CD4-positive, alpha-beta T cell treated with Interleukin-12 subunit alpha and Interleukin-12 subunit beta, for 1 hour (primary cell): ENCODE results near the gene LRP1B.

Experiments used
- DNase-seq: peaks from one replicate; pipeline ENCODE4 v3.0.0-alpha.2; 2020

Gene LRP1B

DNA sequence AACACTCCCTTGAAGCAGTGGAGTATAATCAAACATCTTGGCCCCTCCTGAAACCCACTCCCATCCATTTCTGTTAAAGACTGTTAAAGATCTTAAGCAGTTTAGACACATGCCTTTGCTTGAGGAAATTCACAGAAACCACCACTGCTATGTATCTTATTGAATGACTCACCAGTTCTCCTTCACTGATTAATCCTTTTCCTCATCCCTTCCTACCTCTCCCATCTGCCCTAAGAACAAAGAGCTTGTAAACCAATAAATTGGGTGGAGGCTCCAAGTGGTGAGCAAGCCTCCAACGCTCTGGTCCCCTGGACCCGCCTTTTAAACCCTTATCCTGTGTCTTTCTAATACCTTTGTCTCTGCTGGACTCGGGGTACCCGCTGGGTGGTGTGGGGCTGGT, 746.1 kb downstream of the LRP1B start:
- DNase-seq: no peak

DNA sequence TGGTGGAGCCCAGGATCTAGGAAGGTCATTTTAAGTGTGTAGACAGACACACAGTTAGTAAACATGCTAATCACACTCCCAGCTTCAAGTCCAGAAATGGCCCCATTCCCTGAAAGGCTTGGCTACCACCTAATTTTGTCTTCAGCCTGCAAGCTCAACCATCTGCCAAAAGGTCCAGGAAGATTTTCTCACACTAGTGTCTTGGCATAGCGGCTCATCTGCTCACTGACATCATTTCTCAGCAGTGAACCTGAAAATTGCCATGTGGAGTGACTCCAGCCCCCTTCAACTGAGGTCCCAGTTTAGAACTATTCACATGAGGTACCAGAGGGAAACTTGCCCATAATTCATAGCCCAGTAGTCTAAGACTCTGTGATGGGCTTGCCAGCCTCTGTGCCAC, 748.9 kb downstream of the LRP1B start:
- no peak for DNase-seq

DNA sequence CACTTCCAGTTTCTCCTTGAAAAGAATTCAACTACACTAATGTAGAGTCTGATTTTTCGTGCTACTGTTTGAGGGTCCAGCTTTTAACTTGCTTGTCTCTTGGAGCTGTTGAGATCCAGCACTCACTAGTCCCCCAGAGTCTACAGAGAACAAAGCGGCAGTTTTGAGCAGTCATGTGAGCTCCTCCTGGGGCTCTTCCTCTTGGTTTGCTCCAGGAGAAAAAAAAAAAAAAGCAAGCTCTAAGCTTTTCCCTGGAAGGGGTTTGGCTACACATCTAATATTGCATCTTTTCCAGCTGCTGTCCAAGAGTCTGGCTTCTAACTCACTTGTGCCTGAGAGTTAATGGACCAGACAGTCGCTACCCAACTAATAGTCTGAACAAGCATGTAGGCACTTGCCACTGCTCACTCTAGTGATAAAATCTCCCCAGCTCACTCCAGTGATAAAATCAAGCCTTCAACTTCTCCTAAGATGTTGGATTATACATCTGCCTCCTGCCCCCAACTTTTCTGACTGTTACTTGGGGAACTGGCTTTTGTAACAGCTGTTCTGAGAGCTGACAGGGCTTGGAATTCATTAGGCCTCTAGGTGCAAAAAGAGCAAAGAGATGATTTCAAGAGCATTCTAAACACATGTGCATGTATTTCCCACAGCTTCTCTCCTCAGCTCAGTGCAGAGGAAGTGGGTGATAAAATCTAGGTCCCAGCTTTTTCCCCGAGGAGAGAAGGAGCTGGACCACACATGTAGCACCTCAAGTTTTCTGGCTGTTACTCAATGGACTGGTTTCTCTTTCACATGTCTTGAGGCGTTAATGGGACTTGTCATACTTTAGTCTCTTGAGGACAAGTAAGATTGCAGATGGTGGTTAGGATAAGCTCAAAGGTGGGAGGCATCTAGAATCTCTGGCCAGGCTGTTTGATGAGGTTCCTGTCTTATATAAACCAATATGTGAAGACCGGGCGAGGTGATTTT, 750.5 kb downstream of the LRP1B start:
- DNase-seq: no peak

DNA sequence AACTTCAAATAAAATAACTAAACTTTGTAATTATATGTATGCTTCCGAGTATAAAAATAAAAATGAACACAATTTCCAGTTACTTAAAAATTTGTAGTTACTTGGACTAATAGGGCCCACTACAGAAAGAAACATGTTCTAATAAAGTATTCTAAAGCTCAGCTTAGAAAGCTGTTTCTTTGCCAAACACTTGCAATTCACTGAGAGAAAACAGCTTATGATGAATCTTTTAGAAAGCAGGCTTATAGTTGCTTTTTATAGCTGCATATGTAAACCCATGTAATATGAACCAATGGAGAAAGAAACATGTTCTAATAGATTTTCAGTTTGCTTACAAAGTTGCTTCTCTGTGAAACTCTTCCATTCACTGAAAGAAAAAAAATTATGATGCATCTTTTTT, 766.0 kb downstream of the LRP1B start:
- DNase-seq: no peak

DNA sequence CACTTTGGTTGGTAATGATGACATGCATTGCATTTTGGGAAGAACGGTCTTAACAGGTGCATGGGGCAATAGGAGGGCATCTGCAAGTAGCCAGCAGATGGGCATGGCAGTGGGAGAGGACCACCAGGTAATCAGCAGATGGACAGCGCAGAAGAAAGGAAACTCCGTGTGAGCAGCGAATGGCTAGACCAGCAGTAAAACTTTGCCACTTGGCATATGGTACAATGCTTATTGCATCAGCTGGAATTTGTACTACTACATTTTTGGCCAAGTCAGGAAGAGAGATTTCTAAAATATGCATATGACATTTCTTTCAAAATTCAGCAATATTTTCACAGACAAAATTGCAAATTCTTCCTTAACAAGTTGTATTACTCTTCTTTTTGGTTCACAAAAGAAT, 768.5 kb downstream of the LRP1B start:
- DNase-seq: no peak

DNA sequence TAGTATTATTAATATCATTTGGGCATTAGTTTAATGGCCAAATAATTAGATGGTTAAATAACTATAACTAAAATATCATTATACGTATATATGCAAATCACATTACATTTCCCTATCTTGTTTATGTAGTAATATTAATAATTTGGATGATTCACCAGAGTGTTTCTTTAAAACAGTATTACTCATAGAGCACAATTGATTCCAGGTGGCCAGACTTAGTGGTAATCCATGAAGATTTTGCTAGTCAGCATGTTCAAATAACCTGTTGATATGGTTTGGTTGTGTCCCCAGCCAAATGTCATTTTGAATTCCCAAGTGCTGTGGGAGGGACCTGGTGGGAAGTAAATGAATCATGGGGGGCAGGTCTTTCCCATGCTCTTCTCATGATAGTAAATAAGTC, 782.3 kb downstream of the LRP1B start:
- DNase-seq: no peak

DNA sequence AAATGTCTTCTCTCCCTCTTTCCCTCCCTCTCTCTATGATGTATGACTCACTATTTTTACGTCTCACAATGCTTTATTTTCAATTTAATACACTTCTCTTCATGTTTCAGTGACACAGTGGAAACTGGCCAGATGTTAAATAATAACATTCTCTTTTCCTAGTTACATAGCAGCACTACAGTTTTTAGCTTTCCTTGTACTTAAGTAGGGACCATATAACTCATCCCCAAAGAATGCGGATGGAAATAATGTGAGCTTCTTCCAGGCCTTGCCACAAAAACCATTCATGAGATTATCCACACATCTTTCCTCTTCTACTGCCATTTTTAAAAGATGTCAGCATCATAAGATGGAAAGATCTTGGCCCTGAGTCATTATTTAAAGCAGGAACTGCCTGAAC, 789.4 kb downstream of the LRP1B start:
- DNase-seq: no peak

DNA sequence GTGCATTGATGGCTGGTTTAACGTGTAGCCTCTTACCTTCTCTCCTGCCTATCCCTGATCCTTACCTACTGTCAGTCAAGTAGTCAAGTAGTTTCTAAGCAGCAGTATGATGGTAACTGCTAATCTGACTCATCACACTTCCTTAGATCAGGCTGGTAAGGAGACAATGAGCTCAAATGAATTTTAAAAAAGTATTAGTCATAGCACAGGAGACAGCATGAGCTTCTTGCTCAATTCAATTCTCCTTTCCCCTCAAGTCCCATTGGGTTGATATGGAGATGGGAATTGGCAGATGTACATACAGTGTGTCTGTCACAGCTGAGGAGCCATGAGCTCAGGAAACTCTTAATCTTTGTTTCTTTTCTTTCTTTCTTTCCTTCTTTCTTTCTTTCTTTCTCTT, 799.7 kb downstream of the LRP1B start:
- DNase-seq: no peak

DNA sequence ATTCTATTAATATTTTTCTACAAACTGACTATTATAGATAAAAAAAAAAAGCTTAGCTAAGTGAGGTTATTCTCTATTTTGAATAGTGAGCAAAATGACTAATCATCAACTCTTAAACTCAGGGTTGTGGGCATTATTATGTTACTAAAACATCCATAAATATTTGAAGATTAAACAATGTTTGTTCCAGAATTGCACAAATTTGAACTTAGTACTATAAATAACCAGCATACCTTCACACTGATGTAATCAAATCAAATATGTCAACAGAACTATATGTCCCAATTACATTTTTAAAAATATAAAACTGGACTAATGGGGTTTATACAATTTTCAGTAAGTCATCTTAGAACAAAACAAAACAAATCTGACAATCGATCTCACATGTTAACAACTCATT, 800.9 kb downstream of the LRP1B start:
- DNase-seq: no peak

DNA sequence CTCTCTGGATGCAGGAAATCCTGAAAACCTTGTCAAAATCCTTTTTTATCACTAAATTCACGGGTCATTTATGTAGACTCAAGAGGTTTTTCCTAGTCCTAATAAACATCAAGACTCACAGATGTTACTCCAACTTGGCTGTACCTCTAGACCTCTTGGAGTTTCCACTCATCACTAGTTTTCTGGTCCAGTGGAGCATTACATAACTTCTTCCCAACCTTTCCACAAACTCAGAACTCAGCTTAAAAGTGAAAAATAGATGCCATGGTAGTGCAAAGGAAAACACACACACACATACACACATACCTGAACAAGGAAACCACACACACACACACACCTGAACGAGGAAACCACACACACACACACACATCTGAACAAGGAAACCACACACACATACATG, 807.2 kb downstream of the LRP1B start:
- no peak for DNase-seq

DNA sequence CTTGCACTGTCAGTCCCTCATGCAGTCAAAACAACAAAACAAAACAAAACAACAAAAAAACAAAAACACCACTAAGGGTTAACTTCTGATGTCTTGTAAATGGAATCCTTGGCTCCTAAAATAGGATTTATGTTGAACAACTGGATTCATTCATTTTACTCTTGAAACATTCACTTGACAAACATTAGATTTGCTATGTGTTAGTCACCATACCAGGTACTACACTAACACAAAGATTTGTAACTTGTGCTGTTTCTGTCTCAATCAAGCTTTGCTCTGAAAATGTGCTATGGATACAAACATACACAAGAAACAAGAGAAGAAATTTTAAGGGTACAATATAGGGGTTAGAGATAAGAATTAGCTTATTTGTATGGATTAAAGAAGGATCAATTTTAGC, 812.8 kb downstream of the LRP1B start:
- no peak for DNase-seq

DNA sequence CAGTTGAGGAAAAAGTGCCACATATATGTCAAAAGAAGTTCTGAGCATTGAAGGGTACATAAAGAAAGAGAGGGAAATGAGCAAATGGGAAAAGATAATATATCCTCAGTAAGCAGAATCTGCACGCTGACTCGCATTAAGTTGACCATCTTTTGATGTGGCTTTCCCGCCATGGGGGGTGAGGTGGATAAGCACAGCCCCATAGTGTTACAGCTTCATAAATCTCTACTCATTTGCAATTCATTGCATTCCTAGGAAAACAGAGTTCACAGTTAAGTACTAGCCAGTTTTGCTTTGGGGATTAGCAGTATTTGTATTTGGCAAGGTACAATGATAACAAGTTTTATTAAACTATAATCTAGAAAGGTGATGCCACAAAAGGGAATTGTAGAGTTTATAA, 814.2 kb downstream of the LRP1B start:
- no peak for DNase-seq

DNA sequence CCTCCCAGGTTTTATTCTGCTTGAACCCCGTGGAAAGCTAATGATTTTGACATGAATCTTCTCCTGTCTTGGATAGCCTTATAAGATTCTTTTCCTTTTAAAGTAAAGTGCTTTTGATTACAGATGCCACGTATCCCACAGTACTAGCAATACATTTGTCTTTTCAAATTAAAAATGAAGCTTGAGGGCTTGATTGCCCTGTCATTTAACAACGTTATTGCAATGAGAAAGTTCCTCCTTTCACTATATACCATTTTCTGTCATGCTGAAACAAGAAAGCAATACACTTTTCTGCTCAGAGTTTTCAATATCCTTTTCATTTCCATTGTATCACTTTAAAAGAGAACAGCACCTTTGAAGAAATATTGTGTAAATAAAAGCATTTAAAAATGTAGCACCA, 814.7 kb downstream of the LRP1B start:
- DNase-seq: no peak

DNA sequence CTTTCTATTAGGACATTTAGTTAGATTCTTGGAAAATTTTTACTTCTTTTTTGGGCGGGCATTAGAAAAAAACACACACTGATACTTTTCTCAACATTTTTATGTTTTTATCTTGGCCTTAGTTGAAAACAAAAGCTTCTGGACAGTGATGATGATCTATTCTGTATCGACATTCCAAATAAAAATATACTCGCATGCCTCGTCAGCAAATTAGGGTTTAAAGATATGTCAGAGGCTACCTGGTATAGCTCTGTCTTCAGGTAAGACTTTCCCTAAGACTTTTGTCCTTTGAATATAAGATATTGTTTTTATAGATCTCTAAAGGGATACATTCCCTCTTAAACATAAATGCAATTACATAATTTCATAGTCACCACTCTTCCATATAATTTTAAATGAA, 816.8 kb downstream of the LRP1B start:
- DNase-seq: no peak

DNA sequence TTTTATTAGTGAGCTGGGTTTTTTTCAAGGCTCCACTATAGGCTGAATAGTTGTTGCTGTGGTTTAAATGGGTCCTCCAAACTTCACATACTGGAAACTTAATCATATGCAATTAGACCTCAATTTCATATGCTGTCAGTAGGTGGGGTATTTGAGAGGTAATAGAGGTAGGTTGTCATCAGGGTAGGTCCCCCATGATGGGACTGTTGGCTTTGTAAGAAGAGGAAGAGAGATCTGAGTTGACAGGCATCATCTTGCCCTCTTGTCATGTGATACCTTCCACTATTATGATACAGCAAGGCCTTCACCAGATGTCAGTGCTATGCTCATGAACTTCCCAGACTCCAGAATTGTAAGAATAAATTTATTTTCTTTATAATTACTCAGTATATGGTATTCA, 819.4 kb downstream of the LRP1B start:
- DNase-seq: no peak

DNA sequence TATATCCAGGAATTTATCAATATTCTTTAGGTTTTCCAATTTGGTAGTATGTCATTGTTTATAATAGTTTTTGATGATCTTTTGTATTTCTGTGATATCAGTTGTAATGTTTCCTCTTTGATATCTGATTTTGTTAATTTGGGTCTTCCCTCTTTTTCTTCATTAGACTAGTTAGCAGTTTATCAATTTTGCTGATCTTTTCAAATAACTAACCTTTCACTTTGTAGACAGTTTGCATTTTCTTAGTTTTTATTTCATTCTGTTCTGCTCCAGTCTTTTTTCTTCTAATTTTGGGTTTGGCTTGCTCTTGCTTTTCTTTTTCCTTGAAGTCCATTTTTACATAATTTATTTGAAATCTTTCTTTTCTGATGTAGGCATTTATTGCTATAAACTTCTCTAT, 824.4 kb downstream of the LRP1B start:
- DNase-seq: no peak

DNA sequence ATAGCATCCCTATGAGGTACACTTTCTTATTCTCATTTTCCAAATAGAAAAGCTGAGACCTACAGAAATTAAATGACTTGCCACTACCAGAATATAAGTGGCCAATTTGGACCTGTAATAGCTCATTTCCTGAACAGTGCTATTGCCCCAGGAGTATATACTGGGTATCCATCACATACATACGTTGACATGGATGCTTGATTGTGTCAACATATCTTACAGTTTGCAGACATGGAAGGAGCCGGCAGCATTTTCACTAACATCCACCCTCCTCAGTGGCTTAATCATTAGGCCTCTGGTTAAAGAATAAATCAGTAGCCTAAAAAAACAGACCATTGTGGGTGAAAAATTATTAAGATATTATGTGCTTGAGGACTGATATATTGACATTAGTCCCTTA, 829.3 kb downstream of the LRP1B start:
- no peak for DNase-seq

DNA sequence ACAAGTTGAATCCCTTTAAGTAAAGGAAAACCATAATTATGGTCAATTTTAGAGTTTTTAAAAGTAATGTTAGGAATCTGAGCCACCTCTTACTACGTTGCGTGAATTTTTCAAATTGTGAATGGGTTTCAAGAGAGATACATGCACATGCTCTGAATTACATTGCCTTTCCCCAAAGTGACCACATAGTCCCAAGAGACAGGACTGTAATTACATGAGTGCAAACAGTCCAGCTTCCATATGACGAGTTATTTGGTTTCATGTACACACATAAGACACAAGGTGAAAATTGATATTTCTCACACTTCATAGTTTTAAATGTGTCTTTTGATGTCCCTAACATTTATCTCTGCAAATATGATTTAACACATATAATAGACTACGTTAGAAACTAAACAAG, 850.8 kb downstream of the LRP1B start:
- no peak for DNase-seq

DNA sequence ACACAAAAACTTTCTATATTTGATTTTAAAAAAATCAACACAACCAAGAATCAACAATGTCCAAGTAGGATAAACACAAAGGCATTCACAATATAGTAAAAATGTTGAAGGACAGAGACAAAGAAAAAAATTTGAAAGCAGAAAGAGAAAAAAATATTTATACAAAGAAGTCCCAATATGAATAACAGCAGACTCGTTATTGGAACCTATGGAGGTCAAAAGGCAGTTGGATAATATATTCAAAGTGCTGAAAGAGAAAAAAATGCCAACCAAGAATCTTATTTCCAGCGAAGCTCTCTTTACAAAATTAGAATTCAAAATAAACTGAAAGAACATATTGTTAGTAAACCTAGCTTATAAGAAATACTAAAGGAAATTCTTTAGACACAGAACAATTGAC, 859.5 kb downstream of the LRP1B start:
- no peak for DNase-seq

DNA sequence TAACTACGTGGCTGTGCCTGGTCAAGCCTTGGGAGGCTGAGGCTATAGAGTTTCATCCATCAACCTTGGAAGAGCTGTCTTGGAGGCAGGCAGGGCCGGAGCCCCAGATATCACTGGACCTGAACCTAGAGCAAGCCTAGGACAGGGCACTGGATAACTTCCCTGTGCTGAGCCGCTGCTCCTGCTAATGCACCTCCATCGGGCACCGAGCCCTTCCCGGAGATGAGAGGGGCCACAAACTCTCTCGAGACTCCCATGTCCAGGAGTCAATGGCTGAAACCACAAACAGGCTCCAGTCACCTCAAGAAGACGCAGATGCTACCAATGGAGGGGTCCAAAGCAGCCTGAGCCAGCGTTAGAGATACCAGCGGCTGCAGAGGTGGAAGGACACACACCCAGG, 866.0 kb downstream of the LRP1B start:
- DNase-seq: no peak

DNA sequence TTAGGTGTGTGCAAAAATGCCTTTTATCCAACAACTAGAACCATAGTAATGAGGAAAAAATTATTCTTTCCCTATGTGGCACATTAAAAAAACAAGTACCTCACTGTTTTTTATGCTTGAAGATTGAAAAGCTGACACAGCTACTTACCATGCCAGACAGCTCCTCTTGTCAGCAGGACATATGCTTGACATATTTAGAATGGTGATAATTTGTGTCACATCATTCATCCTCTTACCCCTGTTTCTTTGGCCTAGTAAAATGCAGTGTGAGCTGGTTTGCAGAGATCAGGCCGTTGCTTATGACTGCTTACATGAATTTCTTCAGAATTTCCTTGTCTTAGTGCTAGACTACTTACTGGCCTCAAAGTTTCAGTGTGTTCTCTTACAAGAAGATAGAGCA, 869.9 kb downstream of the LRP1B start:
- no peak for DNase-seq

DNA sequence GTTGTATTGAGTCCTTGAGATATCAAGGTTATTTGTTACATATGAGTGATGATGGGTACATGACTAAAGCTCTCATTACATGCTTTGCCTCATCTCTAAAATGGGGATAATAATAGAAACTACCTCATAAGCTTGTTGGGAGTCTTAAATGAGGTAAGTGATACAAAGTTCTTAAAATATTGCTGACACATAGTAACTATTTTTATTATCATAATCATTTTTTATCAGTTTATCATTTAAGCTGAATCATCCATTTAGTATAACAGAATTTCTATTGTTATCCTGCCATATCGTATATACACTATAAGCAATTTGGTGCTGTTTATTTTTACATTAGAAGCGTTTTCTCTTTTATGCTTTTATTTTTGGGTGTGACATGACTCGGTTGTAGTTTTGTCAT, 871.1 kb downstream of the LRP1B start:
- DNase-seq: no peak

DNA sequence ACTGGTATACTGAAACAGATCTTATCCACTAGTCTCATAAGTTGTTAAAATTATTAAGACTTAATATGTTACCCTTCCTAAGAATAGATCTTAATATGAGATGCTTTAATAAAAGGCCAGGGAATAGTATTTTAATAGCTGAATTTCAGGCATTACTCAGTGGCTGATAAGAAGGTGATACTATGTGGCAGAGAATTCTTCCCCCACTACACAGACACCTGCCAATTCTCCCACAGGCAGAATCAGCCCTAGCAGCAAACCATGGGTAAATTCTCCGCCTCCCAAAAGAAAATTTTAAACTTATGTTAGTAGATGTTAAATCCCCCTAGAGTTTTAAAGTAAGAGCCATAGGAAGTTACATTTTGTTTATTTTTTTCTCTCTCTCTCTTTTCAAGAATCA, 888.8 kb downstream of the LRP1B start:
- no peak for DNase-seq

DNA sequence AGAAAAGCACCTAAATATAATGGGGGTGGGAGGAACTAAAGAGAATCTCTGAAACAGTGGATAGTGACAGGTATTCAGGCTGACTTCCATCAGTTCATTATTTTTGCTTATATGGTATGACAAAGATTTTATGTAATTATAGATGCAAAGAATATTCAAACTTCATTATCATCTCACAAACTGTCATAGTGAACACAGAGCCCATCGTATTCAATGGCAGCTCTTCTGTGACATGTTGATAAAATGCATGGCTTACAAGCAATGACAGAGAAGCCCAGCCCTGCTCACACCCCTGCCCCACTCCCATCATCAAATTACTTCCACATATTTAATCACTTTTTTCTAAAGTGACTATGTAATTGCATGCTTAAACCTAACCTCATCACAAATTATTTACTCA, 904.3 kb downstream of the LRP1B start:
- no peak for DNase-seq

DNA sequence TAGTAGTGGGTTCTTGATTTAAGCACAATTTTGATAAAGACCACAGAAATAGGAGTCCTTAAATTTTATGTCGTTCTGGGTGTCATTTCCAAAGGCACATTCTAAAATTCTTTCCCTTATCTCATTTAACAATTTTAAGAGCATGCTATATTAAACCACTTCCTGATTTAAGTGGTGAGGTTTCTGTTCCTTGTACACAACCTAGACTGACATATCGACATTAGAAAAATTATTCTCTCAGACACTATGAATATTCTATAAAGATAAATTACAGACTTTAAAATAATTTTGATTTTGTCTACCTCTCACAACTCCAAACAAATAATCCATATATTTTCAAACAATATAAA, 923.8 kb downstream of the LRP1B start:
- DNase-seq: no peak
